H1 (cell line): ENCODE measurements around the gene FAM53A. TPM values are rescaled to one million over a fixed set of nuclear protein-coding genes. Genes with fewer than 3 reads are reported as not detected.

Experiments
- CTCF ChIA-PET: fragments of 300-600 bp; sonication (Branson Sonifier 250); formaldehyde crosslinking; loops from one replicate; lab custom pipeline; 2021; ENCODE audit not compliant: partially characterized antibody; lab: Charles Lee
- POLR2A ChIA-PET: fragments of 300-600 bp; sonication (Branson Sonifier 250); formaldehyde crosslinking; loops from one replicate; lab custom pipeline; 2021; ENCODE audit warnings: inconsistent platforms; ENCODE audit not compliant: partially characterized antibody; lab: Charles Lee
- DNase-seq, 2 experiments: peaks; one replicate each; pipeline versions ENCODE4 v3.0.0 to v3.0.0-alpha.2; 2010 to 2022; ENCODE audit warnings: low spot score in 2 of 2, low read depth in 1 of 2, mixed read lengths in 1 of 2
- FAIRE-seq: peaks from 2 replicates; lab custom pipeline; 2011; peaks lifted over from hg19 to GRCh38; lab: Jason Lieb, UNC
- H2AFZ ChIP-seq: 2 replicates; pipeline ENCODE4 v1.8.1; 2012; ENCODE audit warnings: low read length, inconsistent platforms
- H2AK5ac ChIP-seq: 2 replicates; pipeline ENCODE4 v1.6.1; 2013; ENCODE audit warnings: low read depth, low read length
- H2BK120ac ChIP-seq: replicated peaks from 2 replicates; pipeline ENCODE3; 2013; ENCODE audit warnings: low read depth, low read length, inconsistent platforms
- H2BK12ac ChIP-seq: 2 replicates; pipeline ENCODE4 v1.6.1; 2013; ENCODE audit warnings: low read depth, low read length
- H2BK15ac ChIP-seq: 2 replicates; pipeline ENCODE4 v1.6.1; 2013; ENCODE audit warnings: low read length
- H2BK20ac ChIP-seq: 2 replicates; pipeline ENCODE4 v1.6.1; 2013; ENCODE audit warnings: low read length
- H2BK5ac ChIP-seq: 2 replicates; pipeline ENCODE4 v1.6.1; 2013; ENCODE audit warnings: low read depth, low read length
- H3K14ac ChIP-seq: 2 replicates; pipeline ENCODE4 v1.6.1; 2013; ENCODE audit warnings: inconsistent platforms; ENCODE audit not compliant: insufficient read length
- H3K18ac ChIP-seq: 2 replicates; pipeline ENCODE4 v1.6.1; 2013; ENCODE audit warnings: low read length; ENCODE audit errors: extremely low read depth
- H3K23ac ChIP-seq: 2 replicates; pipeline ENCODE4 v1.6.1; 2013; ENCODE audit warnings: inconsistent platforms; ENCODE audit not compliant: insufficient read length
- H3K23me2 ChIP-seq: 2 replicates; pipeline ENCODE4 v1.6.1; 2013; ENCODE audit warnings: low read depth, low read length
- H3K27ac ChIP-seq: 2 replicates; pipeline ENCODE4 v1.6.1; 2011; ENCODE audit warnings: low read depth, low read length, inconsistent platforms
- H3K27me3 ChIP-seq, 4 experiments: replicated peaks in 1 of 4; 1 replicate in 1 of 4; 2 replicates in 3 of 4; pipeline versions ENCODE4 v1.6.1 to v1.8.1; 2011 to 2013; ENCODE audit warnings: low read length in 3 of 4, mild to moderate bottlenecking in 3 of 4, inconsistent platforms in 2 of 4, mixed read lengths in 2 of 4, moderate library complexity in 1 of 4; ENCODE audit not compliant: control insufficient read depth in 3 of 4, insufficient read depth in 3 of 4; ENCODE audit errors: extremely low read depth in 1 of 4
- H3K36me3 ChIP-seq, 4 experiments: 2 replicates each; pipeline versions ENCODE4 v1.6.1 to v1.8.1; 2011 to 2013; ENCODE audit warnings: mild to moderate bottlenecking in 4 of 4, low read length in 3 of 4, moderate library complexity in 2 of 4, control low read depth in 1 of 4, inconsistent platforms in 1 of 4; ENCODE audit not compliant: insufficient read depth in 4 of 4, control insufficient read depth in 2 of 4
- H3K4ac ChIP-seq: replicated peaks from 2 replicates; pipeline ENCODE3; 2013; ENCODE audit warnings: low read length, low read depth, mixed read lengths, inconsistent platforms; ENCODE audit not compliant: insufficient read length
- H3K4me1 ChIP-seq, 4 experiments: replicated peaks in 1 of 4; 1 replicate in 1 of 4; 2 replicates in 3 of 4; pipeline versions ENCODE4 v1.6.1 to v1.8.1; 2011 to 2013; ENCODE audit warnings: low read length in 3 of 4, inconsistent platforms in 2 of 4, mixed read lengths in 1 of 4; ENCODE audit not compliant: insufficient read depth in 4 of 4, control insufficient read depth in 3 of 4
- H3K4me2 ChIP-seq, 2 experiments: 2 replicates each; pipeline versions ENCODE4 v1.6.1 to v1.8.1; 2011 to 2013; ENCODE audit warnings: low read depth in 2 of 2, low read length in 2 of 2, control low read depth in 1 of 2, inconsistent platforms in 1 of 2, mild to moderate bottlenecking in 1 of 2; ENCODE audit not compliant: insufficient read depth in 1 of 2
- H3K4me3 ChIP-seq, 4 experiments: fragments of 200-600, 300-600 bp in 1 of 4; sonication (generic), shearing (Covaris generic), sonication (Bioruptor Twin) in 1 of 4; 2 replicates each; pipeline versions ENCODE4 v1.5.1 to v1.8.1; 2011 to 2016; ENCODE audit warnings: low read length in 4 of 4, low read depth in 3 of 4, control low read depth in 2 of 4, inconsistent platforms in 2 of 4, mild to moderate bottlenecking in 2 of 4, mixed read lengths in 1 of 4, moderate library complexity in 1 of 4; ENCODE audit not compliant: insufficient read depth in 2 of 4; ENCODE audit errors: extremely low read depth in 1 of 4
- H3K56ac ChIP-seq: replicated peaks from 2 replicates; pipeline ENCODE3; 2013; ENCODE audit warnings: low read depth, mild to moderate bottlenecking, mixed read lengths, low read length, inconsistent platforms; ENCODE audit not compliant: insufficient read length
- H3K79me1 ChIP-seq: 2 replicates; pipeline ENCODE4 v1.6.1; 2013; ENCODE audit warnings: low read depth, low read length, control low read depth
- H3K79me2 ChIP-seq, 2 experiments: 2 replicates each; pipeline versions ENCODE4 v1.6.1 to v1.8.1; 2012 to 2013; ENCODE audit warnings: low read length in 2 of 2, mild to moderate bottlenecking in 2 of 2, inconsistent platforms in 1 of 2; ENCODE audit not compliant: insufficient read depth in 2 of 2, control insufficient read depth in 1 of 2
- H3K9ac ChIP-seq, 4 experiments: replicated peaks in 1 of 4; 1 replicate in 1 of 4; 2 replicates in 3 of 4; pipeline versions ENCODE4 v1.6.1 to v1.8.1; 2011 to 2013; ENCODE audit warnings: low read depth in 3 of 4, low read length in 3 of 4, control low read depth in 2 of 4, mild to moderate bottlenecking in 2 of 4, moderate library complexity in 2 of 4, inconsistent platforms in 1 of 4; ENCODE audit errors: extremely low read depth in 1 of 4
- H3K9me3 ChIP-seq, 2 experiments: 2 replicates each; pipeline versions ENCODE4 v1.6.1 to v1.8.1; 2012 to 2013; ENCODE audit warnings: mild to moderate bottlenecking in 2 of 2, moderate library complexity in 2 of 2, control low read depth in 1 of 2, inconsistent platforms in 1 of 2, low read depth in 1 of 2, low read length in 1 of 2, mixed read lengths in 1 of 2; ENCODE audit not compliant: insufficient read depth in 2 of 2
- H4K20me1 ChIP-seq, 2 experiments: replicated peaks in 1 of 2; 2 replicates each; pipeline versions ENCODE3 to v1.8.1; 2011 to 2013; ENCODE audit warnings: inconsistent platforms in 2 of 2, low read length in 2 of 2, mild to moderate bottlenecking in 1 of 2; ENCODE audit not compliant: insufficient read depth in 2 of 2, control insufficient read depth in 1 of 2
- H4K5ac ChIP-seq: 2 replicates; pipeline ENCODE4 v1.6.1; 2013; ENCODE audit warnings: low read length, low read depth, mixed read lengths, inconsistent platforms; ENCODE audit not compliant: insufficient read length
- H4K8ac ChIP-seq: 2 replicates; pipeline ENCODE4 v1.8.0; 2013; ENCODE audit warnings: mild to moderate bottlenecking, moderate library complexity, low read length, inconsistent platforms; ENCODE audit not compliant: insufficient read depth; ENCODE audit errors: extremely low read depth
- H4K91ac ChIP-seq: replicated peaks from 2 replicates; pipeline ENCODE3; 2013; ENCODE audit warnings: low read length, mixed read lengths, inconsistent platforms; ENCODE audit not compliant: insufficient read length
- BACH1 ChIP-seq: IDR thresholded peaks from 2 replicates; pipeline ENCODE4 v1.6.1; 2012; ENCODE audit warnings: low read length, improper control_type of control experiment
- CREB1 ChIP-seq: IDR thresholded peaks from 2 replicates; pipeline ENCODE4 v1.6.1; 2012; ENCODE audit warnings: inconsistent platforms
- EZH2 ChIP-seq: fragments of 200-600 bp; sonication (generic); IDR thresholded peaks from 2 replicates; pipeline ENCODE4 v1.7.1; 2012; ENCODE audit warnings: low read depth, mild to moderate bottlenecking, moderate library complexity, low read length, inconsistent platforms; ENCODE audit not compliant: severe bottlenecking
- RBBP5 ChIP-seq: IDR thresholded peaks from 2 replicates; pipeline ENCODE4 v1.7.1; 2012; ENCODE audit warnings: low read depth, mild to moderate bottlenecking, inconsistent platforms, low read length, moderate library complexity, borderline replicate concordance
- SIN3A ChIP-seq, 2 experiments: IDR thresholded peaks in 1 of 2; conservative IDR thresholded peaks in 1 of 2; 2 replicates each; pipeline ENCODE4 v1.6.1; 2011 to 2012; ENCODE audit warnings: low read length in 2 of 2, improper control_type of control experiment in 1 of 2, low read depth in 1 of 2, mild to moderate bottlenecking in 1 of 2
- SIX5 ChIP-seq: IDR thresholded peaks from 2 replicates; pipeline ENCODE4 v1.6.1; 2011; ENCODE audit warnings: mild to moderate bottlenecking, low read depth, low read length
- WGBS, 2 experiments: shearing (Covaris generic) in 1 of 2; methylation state at CpG; one replicate each; pipeline versions ENCODE4 v1.1.6 to v1.1.7; 2013 to 2015; ENCODE audit warnings: low lambda C conversion rate in 2 of 2, mixed read lengths in 2 of 2, inconsistent platforms in 1 of 2, low coverage in 1 of 2, missing lambda C conversion rate in 1 of 2; ENCODE audit not compliant: insufficient replicate concordance in 2 of 2, insufficient coverage in 1 of 2, insufficient read length in 1 of 2; ENCODE audit errors: extremely low coverage in 1 of 2, missing lambda C conversion rate in 1 of 2; 5-methylcytosine and 5-hydroxymethylcytosine counted together
- polyA plus RNA-seq, 7 experiments: library from polyadenylated mRNA; depleted of rRNA in 3 of 7; stranded (reverse) in 5 of 7; unstranded in 2 of 7; fragments of >200 nt in 5 of 7; fragments of 200-250 nt in 2 of 7; gene quantifications; 1 replicate in 5 of 7; 2 replicates in 1 of 7; 4 replicates in 1 of 7; pipeline versions ENCODE4 v1.2.1 to v1.2.3, GENCODE V29; 2011 to 2013; ENCODE audit warnings: missing spikeins in 2 of 7, mixed read lengths in 2 of 7
- total RNA-seq: library from RNA; stranded (reverse); fragmentation: NEBNext Ultra II Directional; extraction: Animal tissue kit (Norgen Biotek cat#: 25700); gene quantifications from 2 replicates; pipeline ENCODE4 v1.2.1, GENCODE V29; 2021
- TF ChIP-seq, protein P1 (sequence below): IDR thresholded peaks from 2 replicates; pipeline ENCODE4 v1.6.1; 2012; ENCODE audit warnings: low read length, inconsistent platforms
- TF ChIP-seq, protein P2 (sequence below): IDR thresholded peaks from 2 replicates; pipeline ENCODE4 v1.6.1; 2011; ENCODE audit warnings: low read depth, mild to moderate bottlenecking, low read length; ENCODE audit not compliant: insufficient read depth

Gene FAM53A
- total and polyA plus RNA-seq, 2 of the 8 experiments (the other 6 are each of a cell fraction or from before 2014, with no cell fraction given): 1.9 to 2.0 TPM

DNA sequence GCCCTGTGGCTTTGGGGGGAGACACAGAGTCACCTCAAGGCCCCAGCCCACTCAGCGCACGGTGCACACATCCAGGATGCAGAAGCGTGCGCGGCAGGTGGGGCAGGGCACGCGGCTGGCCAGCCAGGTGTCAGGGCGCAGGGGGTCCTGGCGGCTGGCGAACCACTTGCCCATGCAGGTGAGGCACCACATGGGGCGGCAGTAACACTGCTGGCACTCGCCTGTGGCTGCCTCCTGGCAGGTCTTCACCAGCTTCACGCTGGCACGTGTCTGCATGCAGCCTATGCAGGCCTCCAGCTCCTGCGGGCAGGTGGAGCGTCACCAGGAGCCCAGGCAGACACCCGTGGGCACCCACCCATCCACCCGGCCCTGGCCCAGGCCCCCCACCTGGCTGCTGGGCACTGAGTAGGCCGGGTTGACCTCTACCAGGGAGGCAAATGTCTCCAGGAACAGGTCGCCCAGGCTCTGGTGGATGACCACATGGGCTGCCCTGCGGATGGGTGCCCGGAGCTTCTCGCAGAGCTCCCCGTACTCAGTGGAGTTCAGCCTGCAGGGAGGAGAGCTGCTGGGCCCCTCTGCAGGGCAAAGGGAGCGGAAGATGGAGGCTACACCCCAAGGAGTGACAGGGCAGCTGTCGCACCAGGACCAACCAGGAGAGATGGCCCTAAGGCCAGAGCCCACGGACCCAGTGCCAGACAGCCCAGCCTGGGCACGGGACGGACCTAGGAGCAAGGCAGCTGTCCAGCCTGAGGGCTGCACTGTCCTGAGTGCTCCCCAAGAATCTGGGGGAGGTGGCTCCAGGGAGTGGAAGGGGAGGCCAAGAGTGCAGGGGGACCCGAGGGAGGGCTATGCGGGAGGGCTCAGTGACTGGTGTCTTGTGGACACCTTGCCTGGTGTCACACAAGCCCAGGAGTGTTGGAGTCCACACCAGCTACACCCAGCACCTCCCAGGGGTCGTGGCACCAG, 33.3 kb upstream of the FAM53A start:
- ChIA-PET CTCF (interaction anchor here (1.1 to 18.6 kb wide), 4 partner anchors 9 to 21 kb away, joined by 3 to 326 read pairs (median 9); no protein-coding TSS in a partner anchor), POLR2A (interaction anchor here (1.1 to 1.6 kb wide), 4 partner anchors 9 to 84 kb away, joined by 3 to 4 read pairs (median 3); no protein-coding TSS in a partner anchor)
- Histone ChIP-seq H3K23ac (no peak overlapping the region), H3K14ac (no peak overlapping the region), H4K8ac (no peak overlapping the region; the same call in 1 of the 2 replicates), H2BK5ac (no peak overlapping the region), H2BK20ac (no peak overlapping the region), H2BK120ac (no peak overlapping the region), H3K79me2 (peaks cover 5 to 19% of the 10 kb centered on the region in 2 experiments; a peak in 3 of 4 replicates), H2BK15ac (no peak overlapping the region), H3K9ac (no peak overlapping the region), H2AFZ (no peak overlapping the region), H3K4me1 (peaks cover 0 to 22% (median 12%) of the 10 kb centered on the region in 4 experiments; a peak in 6 of 7 replicates), H3K27me3 (no peaks in the 10 kb centered on the region), H3K56ac (peak overlapping the region; percentile 39), H3K18ac (no peak overlapping the region), H3K27ac (no peak overlapping the region), H3K36me3 (peaks cover 0 to 10% (median 4%) of the 10 kb centered on the region in 4 experiments; a peak in 3 of 8 replicates), H4K91ac (no peak overlapping the region), H3K23me2 (peaks cover 16% of the 10 kb centered on the region), H4K5ac (no peak overlapping the region), H3K4me2 (no peak overlapping the region), H3K4ac (no peak overlapping the region), H2BK12ac (no peak overlapping the region; the same call in 1 of the 2 replicates), H3K4me3 (no peak overlapping the region), H4K20me1 (peaks cover 3 to 16% of the 10 kb centered on the region in 2 experiments), H2AK5ac (no peak overlapping the region), H3K9me3 (no peaks in the 10 kb centered on the region), H3K79me1 (peaks cover 15% of the 10 kb centered on the region)
- WGBS, 2 experiments: 95% methylated on average over 30 of the region's 32 CpGs; no CpG with 5 or more reads in 1 of the 2 experiments
- DNase-seq: no peak
- no peak for FAIRE-seq
- TF ChIP-seq BACH1 (no peak), SIN3A (conservative IDR thresholded peaks at IDR 0.05 in 1 of 2, IDR thresholded peaks at IDR 0.05 in 1 of 2; ENCODE audit: low read depth in 1 of 2, low read length in 2 of 2) (no peak), EZH2 (no peak), CREB1 (no peak), SIX5 (no peak), RBBP5 (no peak)
- TF ChIP-seq, protein P1, sequence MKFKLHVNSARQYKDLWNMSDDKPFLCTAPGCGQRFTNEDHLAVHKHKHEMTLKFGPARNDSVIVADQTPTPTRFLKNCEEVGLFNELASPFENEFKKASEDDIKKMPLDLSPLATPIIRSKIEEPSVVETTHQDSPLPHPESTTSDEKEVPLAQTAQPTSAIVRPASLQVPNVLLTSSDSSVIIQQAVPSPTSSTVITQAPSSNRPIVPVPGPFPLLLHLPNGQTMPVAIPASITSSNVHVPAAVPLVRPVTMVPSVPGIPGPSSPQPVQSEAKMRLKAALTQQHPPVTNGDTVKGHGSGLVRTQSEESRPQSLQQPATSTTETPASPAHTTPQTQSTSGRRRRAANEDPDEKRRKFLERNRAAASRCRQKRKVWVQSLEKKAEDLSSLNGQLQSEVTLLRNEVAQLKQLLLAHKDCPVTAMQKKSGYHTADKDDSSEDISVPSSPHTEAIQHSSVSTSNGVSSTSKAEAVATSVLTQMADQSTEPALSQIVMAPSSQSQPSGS: no peak
- TF ChIP-seq, protein P2, sequence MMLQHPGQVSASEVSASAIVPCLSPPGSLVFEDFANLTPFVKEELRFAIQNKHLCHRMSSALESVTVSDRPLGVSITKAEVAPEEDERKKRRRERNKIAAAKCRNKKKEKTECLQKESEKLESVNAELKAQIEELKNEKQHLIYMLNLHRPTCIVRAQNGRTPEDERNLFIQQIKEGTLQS: no peak
